Upper lobe of right lung (tissue), 1 donor: ENCODE data around the gene TTC24. TPM values are rescaled to one million over a fixed set of nuclear protein-coding genes. Genes with fewer than 3 reads are reported as not detected.
A peak's percentile ranks its signal among the peaks of the same experiment; 100 is the strongest.

Experiments used
- ATAC-seq: fragments of 200-7000 bp; cut with Tn5 transposase; one replicate; pipeline ENCODE4 v1.9.1; 2020; ENCODE audit warnings: mild to moderate bottlenecking, moderate library complexity
- DNase-seq: peaks from one replicate; pipeline ENCODE4 v3.0.0-alpha.2; 2020
- H3K27ac ChIP-seq: fragments of 200-600 bp; one replicate; pipeline ENCODE4 v1.8.0; 2022
- H3K27me3 ChIP-seq: fragments of 200-600 bp; one replicate; pipeline ENCODE4 v1.8.0; 2022; ENCODE audit warnings: mild to moderate bottlenecking
- H3K36me3 ChIP-seq: fragments of 200-600 bp; one replicate; pipeline ENCODE4 v1.8.0; 2022
- H3K4me1 ChIP-seq: fragments of 200-600 bp; one replicate; pipeline ENCODE4 v1.8.0; 2022
- H3K4me3 ChIP-seq: fragments of 200-600 bp; one replicate; pipeline ENCODE4 v1.8.0; 2022; ENCODE audit warnings: mild to moderate bottlenecking
- H3K9me3 ChIP-seq: fragments of 200-600 bp; one replicate; pipeline ENCODE4 v1.8.0; 2022
- intact Hi-C: fragments of 100-400 bp; cut with DNase I; formaldehyde crosslinking; loops from one replicate; pipeline ENCODE4 v1.11.0; 2022
- total RNA-seq: library from RNA; stranded (reverse); fragmentation: NEBNext Ultra II Directional; extraction: Animal tissue kit (Norgen Biotek cat#: 25700); gene quantifications from one replicate; pipeline ENCODE4 v1.2.1, GENCODE V29; 2021
- TF ChIP-seq, protein P1 (sequence below): fragments of 200-600 bp; IDR thresholded peaks from one replicate; pipeline ENCODE4 v1.8.0; 2022; ENCODE audit warnings: antibody characterized with exemption
- donor health status: DM: no; HTN: yes; CAD: no; lungs with severe emphysema.

TTC24 gene
- total RNA-seq, 1 donor from 2014 or later = not detected

DNA sequence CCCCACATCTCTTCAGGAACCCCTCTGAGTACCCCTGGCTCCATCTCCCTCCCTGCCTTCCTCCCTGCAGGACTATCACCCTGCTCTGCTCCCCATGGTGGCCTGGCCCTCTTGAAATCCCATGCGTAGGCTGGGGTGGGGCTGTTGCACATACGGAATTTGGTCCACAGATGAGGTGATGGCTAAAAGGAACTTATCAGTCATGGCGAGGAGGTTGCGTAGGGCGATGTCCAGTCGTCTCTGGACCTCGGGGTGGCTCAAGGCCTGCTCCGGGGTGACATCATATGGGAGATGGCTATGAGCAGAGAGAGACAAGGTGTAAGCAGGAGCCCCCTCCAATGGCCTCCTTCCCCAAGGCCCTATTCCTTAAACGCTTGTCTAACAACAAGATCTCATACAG lies 42.5 kb upstream of the TTC24 start:
- Histone ChIP-seq H3K4me1 (no peaks in the 10 kb centered on the region), H3K4me3 (no peak overlapping the region), H3K9me3 (no peaks in the 10 kb centered on the region), H3K27ac (no peak overlapping the region), H3K36me3 (no peaks in the 10 kb centered on the region), H3K27me3 (no peaks in the 10 kb centered on the region)
- DNase-seq (peak; percentile 58), ATAC-seq (no peak)
- intact Hi-C loops = no loop called here
- TF ChIP-seq, protein P1, sequence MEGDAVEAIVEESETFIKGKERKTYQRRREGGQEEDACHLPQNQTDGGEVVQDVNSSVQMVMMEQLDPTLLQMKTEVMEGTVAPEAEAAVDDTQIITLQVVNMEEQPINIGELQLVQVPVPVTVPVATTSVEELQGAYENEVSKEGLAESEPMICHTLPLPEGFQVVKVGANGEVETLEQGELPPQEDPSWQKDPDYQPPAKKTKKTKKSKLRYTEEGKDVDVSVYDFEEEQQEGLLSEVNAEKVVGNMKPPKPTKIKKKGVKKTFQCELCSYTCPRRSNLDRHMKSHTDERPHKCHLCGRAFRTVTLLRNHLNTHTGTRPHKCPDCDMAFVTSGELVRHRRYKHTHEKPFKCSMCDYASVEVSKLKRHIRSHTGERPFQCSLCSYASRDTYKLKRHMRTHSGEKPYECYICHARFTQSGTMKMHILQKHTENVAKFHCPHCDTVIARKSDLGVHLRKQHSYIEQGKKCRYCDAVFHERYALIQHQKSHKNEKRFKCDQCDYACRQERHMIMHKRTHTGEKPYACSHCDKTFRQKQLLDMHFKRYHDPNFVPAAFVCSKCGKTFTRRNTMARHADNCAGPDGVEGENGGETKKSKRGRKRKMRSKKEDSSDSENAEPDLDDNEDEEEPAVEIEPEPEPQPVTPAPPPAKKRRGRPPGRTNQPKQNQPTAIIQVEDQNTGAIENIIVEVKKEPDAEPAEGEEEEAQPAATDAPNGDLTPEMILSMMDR = no peak

DNA sequence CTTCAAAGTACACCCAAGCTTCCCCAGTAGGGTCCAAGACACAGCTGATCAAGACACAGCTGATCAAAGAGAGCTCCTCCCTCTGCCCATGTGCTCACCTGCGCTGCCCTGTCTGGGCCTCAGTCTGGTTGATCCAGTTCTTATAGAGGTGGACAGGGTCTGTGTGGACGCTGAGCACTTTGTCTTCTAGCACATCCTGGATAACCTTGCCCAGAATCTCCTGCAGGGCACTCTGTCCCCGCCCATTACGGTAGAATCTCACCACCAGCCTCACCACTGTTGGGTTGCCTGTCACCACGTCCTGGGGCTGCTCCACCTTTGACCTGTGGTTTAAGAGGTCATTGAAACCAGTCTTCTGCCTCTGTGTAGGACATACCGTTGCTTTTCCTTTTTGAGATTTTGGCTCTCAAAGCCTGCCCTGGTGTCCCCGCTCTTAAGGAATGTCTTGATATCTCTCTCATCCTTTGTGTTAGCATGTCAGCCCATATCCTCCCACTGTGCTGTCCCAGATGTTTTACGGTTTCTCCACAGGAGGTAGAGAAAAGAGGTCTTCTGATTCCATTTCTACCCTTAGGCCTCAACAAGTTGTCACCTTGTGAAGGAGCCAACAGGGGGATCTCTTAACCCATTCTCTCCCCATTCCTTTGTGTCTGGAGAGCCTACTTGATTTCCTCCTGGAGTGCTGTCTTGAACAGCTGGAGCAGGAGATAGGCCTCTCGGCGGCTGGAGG lies 40.6 kb upstream of the TTC24 start:
- Histone ChIP-seq H3K27me3 (no peaks in the 10 kb centered on the region), H3K27ac (no peak overlapping the region), H3K4me1 (no peaks in the 10 kb centered on the region), H3K36me3 (no peaks in the 10 kb centered on the region), H3K9me3 (no peaks in the 10 kb centered on the region), H3K4me3 (no peak overlapping the region)
- TF ChIP-seq, protein P1 = no peak
- no peak for DNase-seq
- intact Hi-C loops = no loop called here
- no peak for ATAC-seq

DNA sequence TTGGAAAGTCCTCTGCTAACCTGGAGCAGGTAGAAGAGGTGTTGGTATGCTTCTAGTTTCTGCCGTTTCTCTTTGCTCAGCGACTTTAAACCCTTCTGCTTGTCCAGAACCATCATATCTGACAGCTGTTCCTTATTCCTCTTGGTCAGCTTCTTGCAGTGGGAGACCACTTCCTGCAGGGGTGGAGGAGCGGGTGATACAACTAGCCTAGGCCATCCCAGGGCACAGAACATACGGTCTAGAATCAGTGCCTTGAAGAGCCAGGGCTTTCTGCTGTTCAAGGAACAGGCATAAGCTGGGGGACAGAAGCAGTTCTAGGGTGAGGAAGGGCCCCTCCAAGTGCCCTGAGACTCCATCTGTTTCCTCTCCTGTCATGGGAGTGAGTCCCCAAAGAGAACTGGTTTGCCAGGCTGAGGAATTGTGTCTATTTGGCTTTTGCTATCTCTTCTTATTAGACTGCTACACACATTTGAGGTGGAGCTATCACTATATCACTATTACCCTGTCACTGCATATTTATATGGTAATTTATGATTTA lies 39.6 kb upstream of the TTC24 start:
- intact Hi-C loops = no loop called here
- H3K27me3 ChIP-seq = no peaks in the 10 kb centered on the region
- no peaks in the 10 kb centered on the region for H3K36me3 ChIP-seq
- H3K9me3 ChIP-seq = no peaks in the 10 kb centered on the region
- H3K4me1 ChIP-seq = no peaks in the 10 kb centered on the region
- no peak overlapping the region for H3K4me3 ChIP-seq
- ATAC-seq = peak; percentile 62
- no peak overlapping the region for H3K27ac ChIP-seq
- DNase-seq = no peak
- TF ChIP-seq, protein P1 = no peak

DNA sequence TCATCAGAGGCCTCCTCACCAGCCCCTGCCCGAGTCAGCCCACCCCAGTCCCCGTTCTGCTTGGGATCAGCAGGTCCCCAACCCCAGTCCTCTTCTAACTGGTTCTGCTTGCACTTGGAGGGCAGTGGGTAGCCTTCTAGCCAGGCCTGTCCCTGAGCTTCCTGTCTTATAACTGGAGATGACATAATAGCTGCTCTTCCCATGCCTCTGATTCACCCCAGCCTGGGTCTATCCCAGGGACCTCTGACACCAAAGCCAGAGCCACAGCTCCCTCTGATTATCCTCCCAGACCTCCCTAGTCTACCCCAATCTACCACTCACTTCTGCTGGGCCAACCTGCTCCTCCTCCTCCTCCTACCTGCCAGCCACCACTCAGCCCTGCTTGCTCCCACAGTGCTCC lies 38.6 kb upstream of the TTC24 start:
- Histone ChIP-seq H3K9me3 (no peaks in the 10 kb centered on the region), H3K4me1 (no peaks in the 10 kb centered on the region), H3K27ac (no peak overlapping the region), H3K36me3 (no peaks in the 10 kb centered on the region), H3K4me3 (no peak overlapping the region), H3K27me3 (no peaks in the 10 kb centered on the region)
- peak; percentile 21 for DNase-seq
- peak; percentile 74 for ATAC-seq
- intact Hi-C loops = no loop called here
- TF ChIP-seq, protein P1 = no peak

DNA sequence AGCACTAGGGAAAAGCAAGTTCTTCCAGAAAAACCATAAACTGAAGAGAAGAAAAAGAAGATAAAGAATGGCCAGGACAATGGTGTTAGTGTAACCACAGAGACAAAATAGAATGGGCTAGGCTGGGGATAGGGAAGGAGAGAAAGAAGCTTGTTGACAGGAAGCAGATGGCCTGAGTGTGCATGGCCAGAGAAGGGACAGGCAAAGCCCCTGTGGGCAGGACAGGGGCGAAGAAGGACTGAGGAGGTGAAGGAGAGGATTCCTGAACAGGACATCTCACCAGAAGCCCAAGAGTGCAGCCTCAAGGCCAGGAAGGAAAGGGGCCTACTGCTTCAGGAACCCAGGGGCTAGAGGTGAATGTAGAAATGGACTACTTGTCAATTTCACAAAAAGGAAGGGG lies 36.5 kb upstream of the TTC24 start:
- H3K4me3 ChIP-seq = no peak overlapping the region
- TF ChIP-seq, protein P1 = no peak
- intact Hi-C loops = no loop called here
- peak; percentile 10 for DNase-seq
- no peaks in the 10 kb centered on the region for H3K27me3 ChIP-seq
- H3K9me3 ChIP-seq = no peaks in the 10 kb centered on the region
- no peak for ATAC-seq
- H3K36me3 ChIP-seq = no peaks in the 10 kb centered on the region
- no peaks in the 10 kb centered on the region for H3K4me1 ChIP-seq
- no peak overlapping the region for H3K27ac ChIP-seq
